NCI-H187 treated with DMSO at 0.1 percent for 48 hours (cell line): Measurements from ENCODE around the gene TSPAN9.

Experiments
- DNase-seq: peaks from one replicate; lab custom pipeline; 2025; lab: John Stamatoyannopoulos, UW

The TSPAN9 gene

DNA sequence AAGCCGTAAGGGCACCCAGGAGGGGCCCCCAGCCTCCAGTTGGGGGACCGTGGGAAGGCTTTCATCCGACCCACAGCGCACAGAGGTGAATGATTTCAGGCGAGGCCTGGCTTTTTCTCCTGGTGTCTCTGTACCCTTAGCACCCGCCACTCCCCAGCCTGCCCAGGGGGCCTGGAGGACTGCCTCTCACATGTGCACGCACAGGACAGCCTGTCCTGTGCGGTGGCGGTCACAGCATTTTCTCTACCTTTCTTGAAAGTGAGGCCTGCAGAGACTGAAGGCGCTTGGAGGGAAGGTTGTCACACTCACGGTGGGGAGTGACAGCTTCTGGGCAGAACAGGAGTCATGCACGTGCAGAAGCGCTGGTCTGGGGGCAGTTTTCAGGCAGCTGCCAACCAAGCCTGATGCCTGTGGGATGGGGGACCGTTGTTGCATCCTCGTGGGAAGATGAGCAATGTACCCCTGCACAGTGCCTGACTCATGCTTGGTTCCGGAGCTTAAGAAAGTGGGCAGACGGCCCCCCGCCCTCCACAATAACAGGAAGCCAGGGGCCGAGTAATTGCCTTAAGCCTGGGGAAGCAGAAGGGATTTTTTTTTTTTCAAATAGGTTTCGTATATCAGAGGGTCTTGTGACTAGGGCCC, 148.1 kb downstream of the TSPAN9 start:
- DNase-seq, result no peak

DNA sequence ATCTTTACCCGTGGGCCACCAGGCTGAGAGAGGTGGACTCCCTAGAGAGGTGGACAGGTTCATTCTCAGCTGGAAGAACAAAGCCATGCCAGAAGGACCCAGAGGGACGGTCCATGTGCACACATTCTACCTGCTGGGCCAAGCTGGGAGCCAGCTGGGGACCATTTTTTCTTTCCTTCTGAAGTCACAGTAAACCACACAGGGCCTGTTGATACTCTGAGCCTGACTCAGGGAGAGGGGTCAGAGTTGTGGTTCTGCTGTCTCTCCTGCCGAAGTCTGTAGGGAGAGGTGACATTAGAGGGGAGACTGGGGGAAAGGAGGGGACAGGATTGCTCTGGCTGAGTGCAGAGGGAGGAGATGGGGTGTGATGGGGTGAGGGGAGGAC, 148.6 kb downstream of the TSPAN9 start:
- DNase-seq, result no peak

DNA sequence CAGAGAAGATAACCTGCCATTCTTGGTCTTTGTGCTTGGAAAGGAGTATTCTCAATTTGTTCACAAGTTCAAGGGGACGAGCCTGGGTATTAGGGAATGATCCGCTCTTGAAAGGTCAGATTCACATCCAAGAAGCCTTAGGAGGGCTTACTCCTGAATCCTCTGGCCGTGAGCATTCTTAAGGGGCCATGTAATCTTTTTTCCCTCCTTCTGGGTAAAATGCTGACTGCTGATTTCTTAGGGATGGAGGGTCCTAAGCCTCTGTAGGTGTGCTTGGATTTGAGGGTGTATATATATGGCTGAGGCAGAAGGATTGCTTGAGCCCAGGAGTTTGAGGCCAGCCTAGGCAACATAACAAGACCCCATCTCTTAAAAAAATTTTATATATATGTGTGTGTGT, 149.1 kb downstream of the TSPAN9 start:
- DNase-seq, result no peak

DNA sequence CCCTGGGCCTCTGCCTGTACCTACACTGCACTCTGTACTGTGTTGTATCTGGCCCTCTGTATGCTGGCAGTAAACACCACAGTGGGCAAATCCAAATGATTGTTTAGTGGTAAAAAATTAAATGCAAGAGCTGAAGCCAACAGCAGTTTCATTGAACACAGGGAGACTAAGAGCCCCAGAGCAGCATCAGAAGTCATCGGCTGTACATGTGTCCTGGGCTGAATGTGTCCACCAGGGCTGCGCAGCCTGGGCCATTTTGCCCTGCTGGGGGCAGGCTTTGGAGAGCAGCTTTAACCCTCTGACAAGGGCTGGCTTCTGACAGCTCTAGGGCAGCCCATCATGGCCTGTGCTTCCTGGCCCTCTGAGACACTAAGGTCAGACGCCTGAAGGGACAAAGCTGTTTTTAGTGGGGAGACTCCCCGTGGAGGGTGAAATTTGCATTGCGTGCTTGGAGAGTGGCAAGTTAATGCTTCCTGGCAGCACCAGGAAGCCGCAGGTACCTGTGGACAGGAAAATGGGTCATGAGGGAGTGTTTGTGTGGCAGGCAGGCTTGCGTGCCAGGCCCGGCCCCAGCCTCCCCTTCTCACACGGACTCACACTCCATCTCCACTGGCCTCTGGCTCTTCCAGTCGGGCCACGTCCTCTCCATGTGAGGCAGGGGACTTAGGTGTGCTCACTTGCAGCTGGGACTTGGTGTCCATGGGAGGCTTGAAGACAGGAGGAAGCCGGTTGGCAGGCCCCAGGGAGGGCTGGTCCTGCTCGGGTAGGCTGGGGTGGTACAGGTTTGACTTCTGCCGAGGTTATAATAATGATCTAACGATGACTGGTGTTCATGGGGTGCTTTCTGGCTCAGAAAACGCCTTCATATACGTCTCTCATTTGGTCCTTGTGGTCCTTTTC, 150.1 kb downstream of the TSPAN9 start:
- DNase-seq, result no peak

DNA sequence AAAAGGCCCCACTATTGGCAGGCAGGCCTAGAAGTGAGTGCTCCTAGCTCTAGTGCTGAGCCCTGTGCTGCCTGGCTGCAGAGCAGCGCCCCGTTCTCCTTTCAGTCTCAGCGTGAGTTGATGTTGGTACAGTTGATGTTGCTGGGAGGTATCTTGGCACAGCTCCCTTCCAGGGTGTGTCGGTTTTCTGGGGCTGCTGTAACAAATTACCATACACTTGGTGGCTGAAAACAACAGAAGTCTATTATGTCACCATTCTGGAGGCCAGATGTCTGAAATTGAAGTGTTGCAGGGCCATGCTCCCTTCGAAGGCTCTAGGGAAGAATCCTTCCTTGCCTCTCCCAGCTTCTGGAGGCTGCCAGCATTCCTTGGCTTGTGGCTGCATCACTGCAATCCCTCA, 151.4 kb downstream of the TSPAN9 start:
- no peak for DNase-seq

DNA sequence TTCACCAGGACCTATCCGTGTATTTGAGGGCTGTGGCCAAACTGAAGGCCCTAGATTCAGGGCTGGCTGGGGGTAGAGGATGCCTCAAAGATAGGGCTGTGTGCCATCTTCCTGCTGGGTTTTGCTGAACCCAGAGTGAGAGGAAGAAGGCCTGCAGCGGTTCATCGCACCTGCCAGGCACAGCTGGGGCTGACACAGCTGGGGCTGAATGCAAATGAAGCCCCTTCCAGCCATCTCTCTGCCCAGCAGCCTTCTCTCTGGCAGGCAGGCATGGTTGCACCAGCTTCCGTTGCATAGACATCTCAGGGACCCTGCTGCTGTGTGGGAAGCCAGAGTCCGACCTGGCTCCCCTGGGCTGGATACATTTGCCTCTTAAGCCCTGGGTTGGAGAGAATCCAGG, 152.4 kb downstream of the TSPAN9 start:
- no peak for DNase-seq

DNA sequence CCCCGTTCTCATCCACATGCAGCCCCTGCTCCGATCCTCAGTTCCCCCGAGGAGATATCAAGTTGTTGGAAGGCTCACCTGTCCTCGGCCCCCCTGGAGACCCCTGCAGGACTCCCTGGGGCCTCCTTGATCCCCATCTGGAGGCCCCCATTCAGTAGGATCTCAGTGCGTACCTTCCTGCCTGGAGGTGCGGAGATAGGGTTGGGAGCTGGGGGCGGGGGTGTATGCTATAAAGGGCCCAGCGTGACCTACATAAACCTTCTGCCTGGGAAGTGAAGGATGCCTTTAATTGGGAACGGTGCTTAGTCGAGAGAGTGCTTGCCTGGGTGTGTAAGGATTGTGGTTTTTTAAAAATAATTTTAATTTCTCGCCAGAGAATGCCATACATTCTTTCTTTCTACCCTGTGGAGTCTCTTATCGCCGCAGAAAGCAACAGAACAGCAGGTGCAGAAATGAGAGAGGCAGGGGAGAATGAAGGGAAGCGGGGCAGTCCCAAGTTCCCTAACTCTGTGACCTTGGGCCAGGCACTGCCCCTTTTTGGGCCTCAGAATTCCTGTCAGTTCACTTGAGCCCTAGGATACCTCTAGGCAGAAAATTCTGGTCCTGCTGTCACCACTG, 153.7 kb downstream of the TSPAN9 start:
- no peak for DNase-seq

DNA sequence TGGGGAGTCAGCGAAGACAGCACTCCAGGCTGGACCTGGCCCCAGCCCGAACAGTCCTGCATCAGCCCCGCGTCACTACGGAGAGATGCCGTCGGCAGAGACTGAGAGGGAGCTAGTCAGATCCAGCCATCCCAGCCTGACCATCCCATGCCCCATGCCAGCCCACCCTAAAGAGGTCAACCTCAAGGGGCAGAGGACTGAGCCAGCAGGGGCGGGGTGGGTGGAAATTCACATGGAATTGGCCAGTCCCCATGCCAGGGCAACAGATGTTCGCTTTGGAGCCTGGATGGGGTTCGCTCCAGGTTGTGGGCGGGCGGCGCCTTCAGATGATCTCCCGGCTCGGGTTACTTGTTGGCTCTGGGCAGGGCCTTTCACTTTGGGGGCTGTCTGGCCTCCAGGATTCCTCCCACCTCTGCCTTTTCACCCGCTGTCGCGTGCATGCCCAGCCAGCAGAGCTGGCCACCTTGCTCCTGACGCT, 154.3 kb downstream of the TSPAN9 start:
- DNase-seq, result no peak

DNA sequence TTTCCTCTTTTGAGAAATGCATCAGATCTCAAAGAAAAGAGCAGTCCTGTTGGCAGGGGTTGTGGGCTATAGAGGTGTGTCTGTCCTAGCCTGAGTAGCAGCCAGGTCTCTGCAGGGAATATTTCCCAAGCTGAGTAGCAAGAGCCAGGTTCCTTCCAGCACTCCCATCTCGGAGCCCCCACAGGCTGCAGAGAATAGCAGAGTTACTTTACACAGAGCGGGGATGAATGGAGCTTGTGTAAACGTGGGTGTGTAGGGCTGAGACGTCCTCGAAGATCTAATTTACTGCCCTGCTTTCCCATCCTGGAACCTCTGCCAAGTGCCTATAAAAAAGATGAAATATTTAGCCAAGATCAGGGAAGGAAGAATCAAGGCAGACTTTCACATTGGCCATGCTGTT, 156.6 kb downstream of the TSPAN9 start:
- no peak for DNase-seq

DNA sequence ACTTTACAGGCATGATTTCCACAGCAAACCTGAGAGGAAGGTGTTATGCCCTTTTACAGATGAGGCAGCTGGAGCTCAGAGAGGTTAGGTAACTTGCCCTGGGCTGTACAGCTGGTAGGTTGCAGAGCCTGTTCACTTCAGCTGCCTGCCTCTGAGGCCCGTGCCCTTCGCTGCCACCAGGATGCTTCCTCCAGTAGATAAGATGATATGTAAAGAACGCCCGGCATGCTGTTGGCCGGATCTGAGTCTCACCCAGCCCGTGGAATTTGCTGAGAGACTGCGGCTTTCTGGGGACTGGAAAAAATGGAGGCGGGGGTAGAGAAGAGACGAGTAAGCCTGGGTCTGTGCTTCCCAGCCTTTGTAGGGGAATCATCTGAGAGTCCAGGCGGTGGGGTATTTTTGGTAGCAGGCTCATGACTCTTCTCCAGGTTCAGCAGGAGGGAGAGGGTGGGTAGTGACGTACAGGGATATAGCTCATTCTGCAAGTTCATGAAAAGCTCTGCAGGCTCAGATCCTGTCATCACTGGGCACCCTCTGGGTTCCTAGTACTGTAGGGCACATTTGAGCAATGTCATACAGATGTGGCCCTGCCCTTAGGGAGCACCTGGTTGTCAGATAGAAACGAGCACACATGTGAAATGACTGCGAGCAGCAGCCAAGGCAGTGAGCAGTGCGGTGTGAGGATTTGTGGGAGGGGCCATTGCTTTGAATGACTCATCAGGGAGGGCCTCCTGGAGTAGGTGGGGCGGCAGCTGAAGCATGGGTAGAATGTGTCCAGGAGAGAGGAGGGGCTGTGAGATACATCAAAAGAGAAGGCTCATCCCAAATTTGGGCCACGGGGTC, 159.4 kb downstream of the TSPAN9 start:
- no peak for DNase-seq

DNA sequence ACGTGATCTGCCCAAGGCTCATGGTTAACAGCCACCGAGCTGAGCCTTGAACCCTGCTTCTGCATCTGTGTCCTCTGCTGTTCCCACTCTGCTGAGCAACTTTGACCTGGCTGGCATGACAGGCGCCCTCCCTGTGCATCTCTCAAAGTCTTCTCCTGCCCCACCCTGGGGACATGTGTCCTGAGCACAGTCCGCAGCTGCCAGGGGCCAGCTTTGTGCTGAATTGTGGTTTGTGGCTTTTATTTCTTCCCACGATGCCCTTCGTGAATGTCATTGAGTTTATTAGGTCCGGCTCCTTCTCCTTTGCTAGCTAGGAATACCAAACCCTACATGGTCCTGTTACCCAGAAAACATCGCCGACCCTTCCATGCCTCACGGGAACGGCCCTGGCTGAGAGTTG, 161.0 kb downstream of the TSPAN9 start:
- DNase-seq, result no peak

DNA sequence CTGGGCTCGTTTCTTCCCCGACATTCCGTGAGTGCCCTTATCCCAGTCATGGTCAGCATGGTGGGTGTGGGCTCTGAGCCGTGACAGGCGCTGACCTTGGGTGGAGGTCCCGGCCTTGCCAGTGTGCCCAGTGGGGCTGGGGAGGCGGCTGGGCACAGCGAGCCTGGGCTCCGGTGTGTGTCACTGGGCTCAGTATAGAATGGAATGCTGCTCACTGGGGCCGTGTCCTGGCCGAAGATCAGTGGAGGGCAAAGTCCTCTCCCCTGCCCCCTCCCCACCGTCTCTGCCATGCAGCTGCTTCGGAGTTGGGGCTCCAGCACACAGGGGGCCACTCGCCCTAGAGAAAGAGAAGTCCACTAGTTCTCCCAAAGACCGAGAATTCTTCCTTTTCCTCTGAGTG, 164.4 kb downstream of the TSPAN9 start:
- DNase-seq, result no peak

DNA sequence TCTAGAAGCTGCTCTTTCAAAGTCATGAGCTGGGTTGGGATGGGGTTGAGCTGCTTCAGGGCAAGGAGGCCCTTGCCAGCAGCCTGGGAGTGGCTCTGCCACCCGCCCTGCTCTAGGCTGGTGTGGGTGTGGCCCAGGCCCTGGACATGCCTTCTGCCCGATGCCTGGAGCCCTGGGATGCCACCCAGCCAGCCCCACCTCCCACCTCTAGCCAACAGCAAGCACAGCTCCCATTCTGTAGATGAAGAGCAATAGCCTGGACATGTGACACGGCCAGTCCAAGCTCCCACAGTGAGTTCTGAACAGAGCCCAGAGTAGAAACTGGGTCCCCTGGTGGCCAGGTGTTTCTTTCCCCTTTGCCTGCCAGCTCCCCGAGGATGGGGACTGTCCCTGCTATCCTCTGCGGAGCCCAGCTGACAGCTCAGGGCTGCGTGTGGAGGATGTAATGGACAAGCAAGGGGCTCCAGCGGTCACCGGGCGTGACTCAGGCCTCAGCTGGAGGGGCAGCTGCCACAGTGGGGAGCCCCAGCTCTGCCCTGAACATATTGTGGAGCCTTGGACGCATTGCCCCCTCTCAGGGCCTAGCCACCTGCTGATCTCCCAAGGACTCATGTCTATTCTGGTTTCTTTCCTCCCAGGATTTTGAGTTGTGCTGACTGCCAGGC, 165.2 kb downstream of the TSPAN9 start:
- no peak for DNase-seq

DNA sequence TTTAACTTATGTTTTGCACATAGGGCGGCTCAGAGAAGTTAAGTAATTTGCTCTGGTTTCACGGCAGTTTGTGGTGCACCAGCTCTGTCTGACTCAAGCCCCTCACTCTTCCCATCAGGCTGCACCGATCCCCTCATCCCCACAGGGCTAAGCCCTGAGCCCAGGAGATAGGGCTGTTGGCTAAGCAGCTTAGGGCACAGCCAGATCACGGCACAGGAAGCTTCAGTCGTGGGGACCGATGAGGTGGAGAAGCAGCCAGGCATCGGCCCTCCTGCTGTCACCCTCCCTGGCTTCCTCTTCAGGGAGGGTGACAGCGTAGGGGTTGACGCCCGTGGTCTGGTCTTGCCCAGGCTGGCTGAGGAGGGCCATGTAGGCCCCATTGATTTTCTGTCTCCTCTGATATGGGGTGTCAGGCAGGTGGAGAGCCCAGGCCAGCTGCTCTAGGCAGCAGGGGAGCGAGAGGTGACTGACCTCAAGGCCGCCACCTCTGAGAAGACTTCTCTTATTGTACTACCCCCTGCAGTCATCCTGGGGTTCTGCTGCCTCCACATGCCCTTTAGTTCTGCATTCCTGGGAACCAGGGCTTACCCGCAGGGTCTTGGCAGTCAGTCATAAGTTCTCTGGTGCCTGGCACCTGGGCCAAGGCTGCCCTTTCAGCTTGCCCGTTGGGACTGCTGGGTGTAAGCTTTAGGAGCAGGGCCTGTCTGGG, 166.4 kb downstream of the TSPAN9 start:
- DNase-seq, result no peak

DNA sequence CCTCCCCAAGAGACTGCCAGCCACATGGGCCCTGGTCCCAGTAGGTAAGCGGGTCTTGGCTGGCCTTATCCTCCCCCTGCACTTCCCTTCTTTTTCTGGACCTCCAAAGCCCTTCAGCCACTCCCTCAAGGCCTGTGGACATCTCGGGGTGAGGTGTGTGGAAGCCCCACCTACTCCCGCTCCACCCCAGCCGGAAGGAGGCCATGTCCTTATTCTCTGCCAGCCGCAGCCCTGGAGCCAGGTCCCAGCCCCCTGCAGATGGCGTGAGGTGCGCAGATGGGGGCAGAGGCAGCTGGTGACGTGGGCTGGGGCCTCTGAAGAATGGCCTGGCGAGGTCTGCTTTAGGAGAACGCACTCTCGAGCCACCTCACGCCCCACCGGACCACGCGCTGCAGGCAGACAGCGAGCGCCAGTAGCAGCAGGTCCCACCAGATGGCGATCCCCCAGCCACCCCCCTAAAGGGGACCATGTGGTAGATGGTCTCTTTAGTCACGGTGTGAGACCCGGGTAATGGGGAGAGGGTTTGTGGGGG, 167.1 kb downstream of the TSPAN9 start:
- no peak for DNase-seq

DNA sequence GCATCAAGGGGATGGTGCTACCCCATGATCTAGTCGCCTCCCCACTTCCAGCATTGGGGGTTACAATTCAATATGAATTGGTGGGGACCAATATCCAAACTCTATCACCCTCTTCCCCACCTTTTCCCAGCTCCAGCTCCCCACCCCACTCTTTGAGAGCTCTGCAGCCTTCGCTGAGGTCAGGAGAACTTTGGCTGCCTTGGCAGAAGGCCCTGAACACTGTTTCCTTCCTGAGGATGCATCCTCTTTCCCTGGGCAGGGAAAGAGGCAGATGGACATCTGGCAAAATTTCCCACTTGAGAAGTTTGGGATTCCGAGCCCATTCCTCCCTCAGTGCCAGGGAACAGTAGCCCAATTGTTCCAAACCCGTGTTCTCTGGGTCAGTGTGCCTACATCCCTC, 169.1 kb downstream of the TSPAN9 start:
- no peak for DNase-seq

DNA sequence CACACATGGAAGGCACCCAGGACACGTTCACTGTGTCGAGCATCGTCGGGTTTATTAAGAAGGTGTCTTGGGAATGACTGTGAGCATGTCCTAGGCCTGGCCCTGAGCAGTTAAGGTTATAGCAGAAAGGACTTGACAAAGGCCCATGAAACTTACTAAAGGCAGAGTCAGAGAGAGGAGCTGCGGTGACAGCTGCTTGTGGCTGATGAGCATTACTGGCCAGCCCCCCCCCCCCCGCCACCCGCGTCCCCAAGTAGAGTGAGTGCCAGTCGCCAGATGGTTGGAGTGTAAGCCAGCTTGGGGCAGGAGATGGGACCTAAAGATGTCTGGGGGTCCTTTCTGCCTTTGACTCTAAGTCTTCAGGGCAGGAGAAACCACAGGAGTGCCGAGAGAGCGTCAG, 169.9 kb downstream of the TSPAN9 start:
- DNase-seq, result no peak

DNA sequence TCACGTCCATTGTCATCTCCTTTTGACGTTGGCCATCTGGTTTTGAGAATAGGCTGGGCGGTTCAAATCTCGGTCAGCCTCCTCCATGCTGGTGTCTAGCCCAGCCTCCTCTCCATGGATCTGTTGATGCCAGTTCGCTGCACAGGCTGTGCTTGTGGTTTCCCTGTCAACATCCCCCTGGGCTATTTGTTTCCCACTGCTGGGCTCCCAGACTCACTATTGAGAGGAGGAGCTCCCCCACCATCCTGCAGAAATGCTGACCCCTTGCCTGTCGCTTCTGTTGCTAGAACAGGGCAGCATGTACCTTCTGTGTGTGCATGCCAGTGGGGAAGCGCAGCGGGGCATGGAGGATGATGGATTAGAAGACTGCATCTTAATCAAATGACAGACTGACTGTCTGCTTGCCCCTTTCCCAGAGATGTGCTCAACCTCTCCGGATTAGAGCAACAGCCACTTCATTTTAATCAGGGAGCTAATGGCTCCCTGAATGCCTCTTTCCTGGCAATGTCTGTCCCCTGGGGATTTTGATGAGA, 170.5 kb downstream of the TSPAN9 start:
- no peak for DNase-seq

DNA sequence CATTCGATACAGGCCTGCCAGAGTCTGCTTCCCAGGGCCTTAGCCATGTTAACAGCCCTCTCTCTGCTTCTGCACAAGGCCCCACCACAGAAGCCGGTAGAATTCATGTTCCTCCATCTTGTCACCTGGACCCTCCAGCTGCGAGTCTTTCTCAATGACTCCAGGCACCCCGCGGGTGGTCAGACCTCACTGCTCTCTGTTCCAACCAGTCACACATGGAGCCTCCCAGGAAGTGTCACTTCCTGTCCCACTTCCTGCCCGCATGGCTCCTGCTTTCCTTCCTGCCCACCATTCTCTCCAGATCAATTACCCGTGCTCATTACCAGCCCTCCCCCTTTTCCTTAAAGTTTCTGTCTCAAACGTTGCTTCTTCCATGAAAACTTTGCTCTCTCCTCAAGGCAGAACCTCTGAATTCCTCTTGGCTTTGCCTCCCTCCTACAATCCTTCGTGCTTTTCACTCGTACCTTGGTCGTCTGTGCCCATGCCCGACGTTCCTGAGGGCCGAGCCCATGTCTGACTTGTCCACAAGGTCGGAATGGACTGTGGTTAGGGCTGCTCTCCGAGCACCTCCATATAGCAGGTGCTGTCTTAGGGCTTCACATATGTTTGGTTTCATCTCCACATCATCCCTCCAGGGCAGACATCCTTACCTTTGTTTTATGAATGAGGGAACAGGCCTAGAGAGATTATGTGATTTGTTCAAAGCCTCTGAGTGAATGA, 172.1 kb downstream of the TSPAN9 start:
- DNase-seq, result no peak

DNA sequence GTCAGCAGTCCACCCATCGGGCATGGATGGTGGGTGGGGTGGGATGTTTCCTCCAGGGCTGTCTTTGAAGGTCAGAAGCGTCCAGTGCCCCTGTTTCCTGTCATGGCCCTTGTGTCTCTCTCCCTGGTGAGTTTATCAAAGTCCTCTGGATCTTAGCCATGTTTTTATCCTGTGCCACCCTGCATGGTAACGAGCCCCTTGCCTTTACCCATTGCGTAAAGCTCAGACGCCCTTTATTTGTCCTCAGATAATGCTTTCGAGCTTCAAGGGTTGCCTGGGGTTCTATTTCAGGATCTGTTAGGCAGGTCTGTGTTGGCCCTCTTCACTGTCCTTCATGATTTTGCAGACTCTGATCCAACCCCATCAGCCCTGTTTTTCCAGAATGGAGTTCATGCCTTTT, 172.9 kb downstream of the TSPAN9 start:
- DNase-seq, result no peak
